Body of pancreas (tissue), 4 donors: ENCODE results near the gene BCAS4. TPM values are rescaled to one million over a fixed set of nuclear protein-coding genes. Genes with fewer than 3 reads are reported as not detected.

Experiments used
- ATAC-seq: fragments of 150-250 bp; one replicate; pipeline ENCODE4 v1.9.1; 2016
- DNase-seq, 4 donors: peaks; one replicate each; pipeline ENCODE4 v3.0.0-alpha.2; 2019
- H3K27ac ChIP-seq, 4 donors: fragments of 200-600 bp; sonication (generic); 1 replicate in 3 of 4; 2 replicates in 1 of 4; pipeline versions ENCODE4 v1.5.1 to v1.6.1; 2016 to 2019; ENCODE audit warnings: mild to moderate bottlenecking in 1 of 4, mixed read lengths in 1 of 4, moderate library complexity in 1 of 4
- H3K27me3 ChIP-seq, 2 donors: fragments of 200-600 bp; sonication (generic); one replicate each; pipeline ENCODE4 v1.6.0; 2016; ENCODE audit warnings: mild to moderate bottlenecking in 1 of 2
- H3K36me3 ChIP-seq, 2 donors: fragments of 200-600 bp; sonication (generic); replicated peaks in 1 of 2; 2 replicates each; pipeline ENCODE4 v1.5.1; 2016; ENCODE audit warnings: low read depth in 2 of 2; ENCODE audit not compliant: insufficient read depth in 1 of 2
- H3K4me1 ChIP-seq: fragments of 200-600 bp; sonication (generic); one replicate; pipeline ENCODE4 v1.6.0; 2016
- H3K4me3 ChIP-seq, 2 donors: fragments of 200-600 bp; sonication (generic); 1 replicate in 1 of 2; 2 replicates in 1 of 2; pipeline ENCODE4 v1.5.1; 2016 to 2019
- H3K9me3 ChIP-seq, 3 donors: fragments of 200-600 bp; sonication (generic); 1 replicate in 2 of 3; 2 replicates in 1 of 3; pipeline ENCODE4 v1.5.1; 2016
- CTCF ChIP-seq, 7 experiments: fragments of 450-650 bp in 4 of 7; fragments of 200-600 bp in 3 of 7; sonication (generic) in 3 of 7; IDR thresholded peaks; one replicate each; pipeline ENCODE4 v1.5.1; 2016 to 2019; ENCODE audit warnings: antibody characterized with exemption in 7 of 7
- POLR2A ChIP-seq, 3 donors: fragments of 450-650 bp; IDR thresholded peaks; one replicate each; pipeline ENCODE4 v1.6.1; 2016; ENCODE audit warnings: antibody characterized with exemption in 3 of 3, mild to moderate bottlenecking in 2 of 3
- WGBS, 2 donors: methylation state at CpG; one replicate each; pipeline ENCODE4 v1.1.5; 2017; 5-methylcytosine and 5-hydroxymethylcytosine counted together
- intact Hi-C: fragments of 100-400 bp; cut with DNase I; formaldehyde crosslinking; loops from one replicate; pipeline ENCODE4 v1.15.1; 2023
- total RNA-seq, 2 donors: library from RNA; depleted of rRNA; stranded (reverse); fragments of >200 nt; gene quantifications; one replicate each; pipeline ENCODE4 v1.1.0, GENCODE V29; 2016

Gene BCAS4
- total RNA-seq, 2 donors from 2014 or later, result under 0.01 to 2.3 TPM

- H3K9me3 ChIP-seq, result no peaks in the 10 kb centered on the region
- peaks cover 0 to 20% of the 10 kb centered on the region in 2 donors for H3K36me3 ChIP-seq
- H3K4me1 ChIP-seq, result peaks cover 9% of the 10 kb centered on the region
- intact Hi-C loops, result no loop called here
- TF ChIP-seq POLR2A (IDR thresholded peaks at IDR 0.05) (no peak), CTCF (IDR thresholded peaks at IDR 0.05) (no peak)
- no peaks in the 10 kb centered on the region for H3K27me3 ChIP-seq
- no peak for DNase-seq
- peak; percentile 52 for ATAC-seq
- H3K27ac ChIP-seq, result peak overlapping the region in 1 of 4 donors; percentile 2
- no peak overlapping the region for H3K4me3 ChIP-seq
- WGBS, 2 donors, result 63 to 67% methylated on average over 8 of the region's 8 CpGs
These were observed 100.4 kb downstream of the BCAS4 start for GRCh38 chr20:50895111-50895830.

DNA sequence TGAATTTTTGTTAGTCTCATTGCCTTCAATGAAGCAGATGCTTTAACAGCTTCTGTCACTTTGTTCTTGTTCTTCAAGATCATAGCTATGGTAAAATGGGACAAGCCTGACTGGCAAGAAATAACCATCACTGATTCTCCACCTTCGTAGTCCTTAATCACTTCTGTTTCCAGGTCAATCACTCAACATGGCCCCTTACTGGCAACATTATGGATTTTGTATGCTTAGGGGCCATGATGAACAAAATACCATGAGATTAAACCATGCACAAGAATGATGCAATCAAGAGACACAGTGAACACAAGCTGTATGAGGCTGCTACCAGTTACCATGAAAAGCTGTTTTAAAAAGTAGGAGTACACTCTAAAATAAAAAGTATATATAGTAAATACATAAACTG is 103.6 kb downstream of the BCAS4 start:
- WGBS, 2 donors, result 95 to 96% methylated on average over 1 of the region's 1 CpG
- no peak overlapping the region for H3K4me3 ChIP-seq
- peaks cover 18% of the 10 kb centered on the region for H3K4me1 ChIP-seq
- ATAC-seq (no peak), DNase-seq (no peak)
- H3K9me3 ChIP-seq, result no peaks in the 10 kb centered on the region
- no peak overlapping the region for H3K27ac ChIP-seq
- H3K27me3 ChIP-seq, result no peaks in the 10 kb centered on the region
- intact Hi-C loops, result no loop called here
- TF ChIP-seq POLR2A (IDR thresholded peaks at IDR 0.05) (no peak), CTCF (IDR thresholded peaks at IDR 0.05) (no peak)
- H3K36me3 ChIP-seq, result peaks cover 0 to 18% of the 10 kb centered on the region in 2 donors

- no peak for ATAC-seq
- Histone ChIP-seq H3K4me3 (no peak overlapping the region), H3K36me3 (peaks cover 0 to 14% of the 10 kb centered on the region in 2 donors), H3K27ac (no peak overlapping the region), H3K9me3 (no peaks in the 10 kb centered on the region), H3K4me1 (peaks cover 28% of the 10 kb centered on the region), H3K27me3 (no peaks in the 10 kb centered on the region)
- 93 to 98% methylated on average over 7 of the region's 7 CpGs for WGBS, 2 donors
- no peak for DNase-seq
- intact Hi-C loops, result no loop called here
- no peak for TF ChIP-seq CTCF (IDR thresholded peaks at IDR 0.05)
- TF ChIP-seq POLR2A (IDR thresholded peaks at IDR 0.05), result no peak
These were observed 105.4 kb downstream of the BCAS4 start for GRCh38 chr20:50900261-50900660.

DNA sequence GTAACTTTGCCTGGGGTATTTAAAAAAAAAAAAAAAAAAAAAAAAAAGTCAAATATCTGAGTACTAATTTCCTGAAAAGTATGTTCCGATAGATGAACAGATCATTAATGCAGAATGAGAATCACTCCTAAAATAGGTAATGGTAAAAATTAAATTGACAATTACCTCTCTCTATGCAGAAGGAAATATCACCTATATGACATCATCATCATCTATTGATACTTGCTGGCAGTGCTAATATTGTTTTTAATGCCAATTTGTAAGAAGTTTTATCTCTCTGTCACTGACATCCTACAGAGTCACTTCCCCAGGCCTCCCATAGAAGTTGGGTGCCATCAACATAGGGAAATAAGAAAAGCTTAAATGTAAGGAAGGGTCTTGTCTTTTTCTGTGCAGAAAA is 106.4 kb downstream of the BCAS4 start:
- no peak for TF ChIP-seq CTCF (IDR thresholded peaks at IDR 0.05)
- no peak for TF ChIP-seq POLR2A (IDR thresholded peaks at IDR 0.05)
- H3K4me1 ChIP-seq, result peaks cover 22% of the 10 kb centered on the region
- ATAC-seq, result no peak
- H3K4me3 ChIP-seq, result no peak overlapping the region
- H3K9me3 ChIP-seq, result no peaks in the 10 kb centered on the region
- no peaks in the 10 kb centered on the region for H3K27me3 ChIP-seq
- intact Hi-C loops, result no loop called here
- no peak for DNase-seq
- 85 to 100% methylated on average over 1 of the region's 1 CpG for WGBS, 2 donors
- no peak overlapping the region for H3K27ac ChIP-seq
- H3K36me3 ChIP-seq, result peaks cover 0 to 14% of the 10 kb centered on the region in 2 donors
